NCI-H146 treated with DMSO at 0.1 percent for 48 hours (cell line): Measurements from ENCODE around the gene CCDC92B.

Experiments
- DNase-seq: peaks from one replicate; lab custom pipeline; 2025; ENCODE audit not compliant: unreplicated experiment; lab: John Stamatoyannopoulos, UW

The CCDC92B gene

GRCh38 chr17:2779545-2779944 is 30.1 kb upstream of the CCDC92B start:
- no peak for DNase-seq

- DNase-seq: no peak
Observed at GRCh38 chr17:2778489-2778888, 29.0 kb upstream of the CCDC92B start.

- DNase-seq: no peak
Observed at GRCh38 chr17:2777242-2777867, 27.9 kb upstream of the CCDC92B start.

GRCh38 chr17:2776589-2777241 is 27.3 kb upstream of the CCDC92B start:
- DNase-seq: peak; percentile 65

GRCh38 chr17:2775206-2775605 is 25.8 kb upstream of the CCDC92B start:
- no peak for DNase-seq

- no peak for DNase-seq
Observed at GRCh38 chr17:2770129-2770528, 20.7 kb upstream of the CCDC92B start.

GRCh38 chr17:2758870-2759269 is 9.4 kb upstream of the CCDC92B start:
- no peak for DNase-seq

- peak; percentile 20 for DNase-seq
Observed at GRCh38 chr17:2755891-2756724, 6.7 kb upstream of the CCDC92B start.

- no peak for DNase-seq
Observed at GRCh38 chr17:2751491-2751890, 2.0 kb upstream of the CCDC92B start.

- DNase-seq: no peak
Observed at GRCh38 chr17:2750721-2751120, 1.3 kb upstream of the CCDC92B start.

GRCh38 chr17:2749784-2750181 is 331 bp upstream of the CCDC92B start:
- DNase-seq: peak; percentile 42

- no peak for DNase-seq
Observed at GRCh38 chr17:2745317-2746037, 4.0 kb downstream of the CCDC92B start.

GRCh38 chr17:2737693-2738092 is 11.8 kb downstream of the CCDC92B start:
- no peak for DNase-seq

- DNase-seq: no peak
Observed at GRCh38 chr17:2736956-2737355, 12.5 kb downstream of the CCDC92B start.

- no peak for DNase-seq
Observed at GRCh38 chr17:2735896-2736295, 13.6 kb downstream of the CCDC92B start.

- no peak for DNase-seq
Observed at GRCh38 chr17:2734939-2735338, 14.5 kb downstream of the CCDC92B start.

- no peak for DNase-seq
Observed at GRCh38 chr17:2731807-2732206, 17.6 kb downstream of the CCDC92B start.

GRCh38 chr17:2730764-2731353 is 18.6 kb downstream of the CCDC92B start:
- DNase-seq: no peak

GRCh38 chr17:2724784-2725164 is 24.7 kb downstream of the CCDC92B start:
- DNase-seq: no peak

GRCh38 chr17:2723997-2724783 is 25.3 kb downstream of the CCDC92B start:
- no peak for DNase-seq
